ENCODE results near the gene CDC25C.

CDC25C gene

DNA sequence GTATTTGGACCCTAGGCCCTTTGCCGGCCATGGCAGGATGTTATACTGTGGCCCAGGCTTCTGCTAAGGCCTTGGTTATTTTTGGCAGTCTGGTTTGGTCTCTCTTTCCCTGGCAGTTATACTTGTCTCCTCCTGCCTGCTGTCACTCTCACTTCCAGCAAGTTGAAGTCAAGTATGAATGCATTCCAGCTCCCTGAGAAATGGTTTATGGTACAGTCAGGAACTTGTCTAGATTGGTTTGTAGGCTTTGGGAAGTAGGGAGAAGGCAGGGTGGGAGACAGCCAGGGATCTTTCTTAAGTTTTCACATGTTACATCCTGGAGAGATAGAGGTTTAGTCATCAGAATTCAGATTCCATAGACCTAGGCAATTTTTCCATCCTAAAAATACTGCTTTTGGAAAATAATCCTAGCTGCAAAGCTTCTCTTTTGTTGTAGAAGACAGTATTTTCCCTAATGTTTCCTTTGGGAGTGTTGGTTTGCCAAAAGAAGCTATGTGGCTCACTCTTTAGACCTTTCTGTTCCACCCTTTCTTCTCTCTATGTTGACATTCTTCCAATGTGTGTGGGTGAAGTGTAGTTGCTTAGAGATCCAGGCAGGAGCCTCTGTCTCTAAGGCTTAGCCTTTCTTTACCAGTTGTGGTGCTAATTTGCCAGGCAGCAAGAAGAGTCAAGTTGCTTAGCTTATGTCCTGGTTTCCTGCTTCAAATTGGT lies 18.4 kb upstream of the CDC25C start:
- TF ChIP-seq, protein P1, sequence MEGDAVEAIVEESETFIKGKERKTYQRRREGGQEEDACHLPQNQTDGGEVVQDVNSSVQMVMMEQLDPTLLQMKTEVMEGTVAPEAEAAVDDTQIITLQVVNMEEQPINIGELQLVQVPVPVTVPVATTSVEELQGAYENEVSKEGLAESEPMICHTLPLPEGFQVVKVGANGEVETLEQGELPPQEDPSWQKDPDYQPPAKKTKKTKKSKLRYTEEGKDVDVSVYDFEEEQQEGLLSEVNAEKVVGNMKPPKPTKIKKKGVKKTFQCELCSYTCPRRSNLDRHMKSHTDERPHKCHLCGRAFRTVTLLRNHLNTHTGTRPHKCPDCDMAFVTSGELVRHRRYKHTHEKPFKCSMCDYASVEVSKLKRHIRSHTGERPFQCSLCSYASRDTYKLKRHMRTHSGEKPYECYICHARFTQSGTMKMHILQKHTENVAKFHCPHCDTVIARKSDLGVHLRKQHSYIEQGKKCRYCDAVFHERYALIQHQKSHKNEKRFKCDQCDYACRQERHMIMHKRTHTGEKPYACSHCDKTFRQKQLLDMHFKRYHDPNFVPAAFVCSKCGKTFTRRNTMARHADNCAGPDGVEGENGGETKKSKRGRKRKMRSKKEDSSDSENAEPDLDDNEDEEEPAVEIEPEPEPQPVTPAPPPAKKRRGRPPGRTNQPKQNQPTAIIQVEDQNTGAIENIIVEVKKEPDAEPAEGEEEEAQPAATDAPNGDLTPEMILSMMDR (conservative IDR thresholded peaks at IDR 0.05; ENCODE audit: low read depth, low read length): no peak
- DNase-seq (ENCODE audit: low read depth): peak; percentile 32
- no peak overlapping the region for H3K4me3 ChIP-seq (ENCODE audit: low read depth, low read length)

DNA sequence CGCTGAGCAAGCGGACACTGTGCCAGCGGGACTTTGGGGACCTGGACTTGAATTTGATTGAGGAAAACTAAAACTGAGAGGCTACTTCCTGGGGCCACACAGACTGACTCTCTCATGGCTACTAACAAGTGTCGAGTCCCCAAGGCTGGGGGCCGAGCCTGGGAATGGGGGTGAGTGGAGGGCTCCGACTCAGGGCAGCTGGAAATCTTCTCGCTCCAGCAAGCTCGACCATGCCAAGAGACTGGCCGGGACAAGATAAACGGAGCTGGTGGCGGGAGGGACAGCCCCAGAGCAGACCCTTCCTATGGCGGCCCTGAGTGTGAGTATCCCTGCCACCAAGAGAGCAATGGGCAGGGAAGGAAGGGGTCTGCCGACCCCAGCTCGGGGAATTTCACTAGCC lies 15.3 kb upstream of the CDC25C start:
- no peak overlapping the region for H3K4me3 ChIP-seq (ENCODE audit: low read depth, low read length)
- TF ChIP-seq, protein P1 (conservative IDR thresholded peaks at IDR 0.05; ENCODE audit: low read depth, low read length): no peak
- no peak for DNase-seq (ENCODE audit: low read depth)

DNA sequence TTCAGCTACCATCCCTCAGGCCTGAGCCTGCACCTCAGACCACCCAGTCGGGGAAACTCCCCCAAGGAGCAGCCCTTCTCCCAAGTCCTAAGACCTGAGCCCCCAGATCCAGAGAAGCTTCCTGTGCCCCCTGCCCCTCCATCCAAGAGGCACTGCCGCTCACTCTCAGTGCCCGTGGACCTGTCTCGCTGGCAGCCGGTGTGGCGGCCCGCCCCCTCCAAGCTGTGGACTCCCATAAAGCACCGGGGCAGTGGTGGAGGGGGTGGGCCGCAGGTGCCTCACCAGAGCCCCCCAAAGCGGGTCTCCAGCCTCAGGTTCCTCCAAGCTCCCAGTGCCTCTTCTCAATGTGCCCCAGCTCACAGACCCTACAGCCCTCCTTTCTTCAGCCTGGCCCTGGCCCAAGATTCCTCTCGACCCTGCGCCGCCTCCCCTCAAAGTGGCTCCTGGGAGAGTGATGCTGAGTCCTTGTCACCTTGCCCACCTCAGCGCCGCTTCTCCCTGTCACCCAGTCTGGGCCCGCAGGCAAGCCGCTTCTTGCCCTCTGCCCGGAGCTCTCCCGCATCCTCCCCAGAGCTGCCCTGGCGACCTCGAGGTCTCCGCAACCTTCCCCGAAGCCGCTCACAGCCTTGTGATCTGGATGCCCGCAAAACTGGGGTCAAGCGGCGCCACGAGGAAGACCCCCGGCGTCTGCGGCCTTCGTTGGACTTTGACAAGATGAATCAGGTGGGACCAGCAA lies 13.5 kb upstream of the CDC25C start:
- DNase-seq (ENCODE audit: low read depth): no peak
- no peak overlapping the region for H3K4me3 ChIP-seq (ENCODE audit: low read depth, low read length)
- TF ChIP-seq, protein P1 (conservative IDR thresholded peaks at IDR 0.05; ENCODE audit: low read depth, low read length): no peak

DNA sequence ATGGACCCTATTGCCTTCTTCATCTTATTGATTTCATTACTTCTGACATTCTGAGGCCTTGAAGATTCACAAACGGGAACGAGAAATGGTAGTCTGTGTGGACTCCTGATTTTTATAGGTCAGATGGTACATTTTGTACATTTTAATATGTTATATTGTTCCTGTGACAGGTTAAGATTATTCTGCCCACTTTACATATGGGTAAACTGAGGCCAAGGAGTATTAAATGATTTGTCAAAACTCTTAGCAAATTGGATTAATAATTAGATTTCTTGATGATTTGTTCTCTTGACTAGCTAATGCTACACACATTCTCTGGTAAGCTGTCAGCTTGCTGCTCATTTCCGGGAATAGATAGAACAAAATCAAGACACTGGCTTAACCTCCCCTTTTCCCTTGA lies 8.4 kb upstream of the CDC25C start:
- H3K4me3 ChIP-seq (ENCODE audit: low read depth, low read length): peak overlapping the region; percentile 91
- no peak for DNase-seq (ENCODE audit: low read depth)
- TF ChIP-seq, protein P1 (conservative IDR thresholded peaks at IDR 0.05; ENCODE audit: low read depth, low read length): no peak

DNA sequence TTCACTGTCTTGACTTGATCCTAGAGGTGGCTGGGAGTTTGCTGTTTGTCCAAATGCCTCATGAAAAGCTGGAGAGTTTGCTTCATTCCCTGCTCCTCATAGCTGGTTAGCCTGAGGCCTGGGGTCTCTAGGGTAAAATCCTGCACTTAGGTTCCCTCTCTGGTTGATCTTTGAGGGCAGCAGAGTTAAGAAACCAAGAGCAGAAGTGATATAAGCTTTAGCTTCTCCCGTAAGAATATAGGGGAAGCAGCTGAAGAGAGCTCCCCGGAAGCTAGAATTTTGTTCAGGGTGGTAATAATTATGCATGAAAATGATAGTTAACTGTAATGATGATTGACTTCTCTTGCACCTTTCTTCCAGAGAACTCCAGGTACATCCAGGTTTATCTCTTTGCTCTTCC lies 7.9 kb upstream of the CDC25C start:
- TF ChIP-seq, protein P1 (conservative IDR thresholded peaks at IDR 0.05; ENCODE audit: low read depth, low read length): no peak
- peak overlapping the region; percentile 91 for H3K4me3 ChIP-seq (ENCODE audit: low read depth, low read length)
- DNase-seq (ENCODE audit: low read depth): no peak

DNA sequence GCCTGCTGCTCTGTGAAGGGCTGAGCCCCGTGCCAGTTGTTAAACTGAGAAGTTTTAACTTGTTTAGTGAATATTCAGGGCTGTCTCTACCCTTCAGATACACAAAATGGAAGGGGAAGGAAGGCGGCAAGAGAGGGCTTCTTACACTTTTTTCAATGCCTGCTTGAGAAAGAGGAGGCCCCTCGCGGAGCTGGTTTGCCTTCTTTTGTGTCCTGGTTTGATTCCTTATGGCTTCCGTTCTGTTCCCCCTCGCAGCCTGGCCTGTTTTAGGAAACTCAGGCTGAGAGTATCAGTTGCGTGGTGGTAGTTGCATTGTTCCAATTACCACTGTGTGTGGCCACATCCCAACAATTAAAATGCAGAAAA lies 7.5 kb upstream of the CDC25C start:
- DNase-seq (ENCODE audit: low read depth): no peak
- TF ChIP-seq, protein P1 (conservative IDR thresholded peaks at IDR 0.05; ENCODE audit: low read depth, low read length): no peak
- H3K4me3 ChIP-seq (ENCODE audit: low read depth, low read length): peak overlapping the region; percentile 91
